HG03432 (cell line): ENCODE results near the gene CHKA.
"Not testable (repeated sequence)": the region's sequence is repeated elsewhere in the genome, so short reads cannot be mapped to it uniquely, and the experiment has no call there.

Experiments
- ATAC-seq: cut with Tn5 transposase; IDR thresholded peaks from one replicate; pipeline ENCODE4 v1.9.1; 2021; ENCODE audit warnings: mild to moderate bottlenecking, moderate library complexity; ENCODE audit not compliant: unreplicated experiment

CHKA gene

DNA sequence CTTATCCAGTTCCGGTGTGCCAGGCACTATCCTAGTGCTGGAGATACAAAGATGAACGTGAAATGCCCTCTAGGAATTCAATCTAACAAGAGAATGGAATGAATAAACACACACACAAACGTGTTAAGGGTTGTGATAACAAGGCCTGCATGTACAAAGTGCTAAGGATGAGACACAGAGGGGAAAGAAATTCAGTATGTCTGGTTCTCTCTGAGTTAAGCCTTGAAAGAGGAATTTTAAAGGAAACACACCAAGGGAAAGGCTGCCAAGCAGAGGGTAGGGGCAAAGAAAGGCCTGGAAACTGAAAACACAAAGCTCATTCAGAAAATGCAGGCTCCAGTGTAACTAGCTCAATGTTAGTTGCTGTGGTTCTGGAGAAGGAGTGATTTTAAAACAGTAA, 4.2 kb downstream of the CHKA start:
- no peak for ATAC-seq

GRCh38 chr11:68116126-68116525, 5.1 kb downstream of the CHKA start:
- ATAC-seq = no peak

- no peak for ATAC-seq
Observed at GRCh38 chr11:68115285-68115684, 5.9 kb downstream of the CHKA start.

DNA sequence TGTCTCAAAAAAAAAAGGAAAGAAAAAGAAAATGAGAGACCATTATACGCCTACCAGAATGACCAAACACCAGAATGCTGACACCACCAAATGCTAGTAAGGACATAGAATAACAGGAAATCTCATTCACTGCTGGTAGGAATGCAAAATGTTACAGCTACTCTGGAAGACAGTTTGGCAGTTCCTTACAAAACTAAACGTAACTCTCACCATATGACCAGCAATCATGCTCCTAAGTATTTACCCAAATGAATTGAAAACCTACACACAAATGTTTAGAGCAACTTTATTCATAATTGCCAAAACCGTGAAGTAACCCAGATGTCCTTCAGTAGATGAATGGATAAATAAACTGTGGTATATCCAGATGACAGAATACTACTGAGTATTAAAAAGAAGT, 7.2 kb downstream of the CHKA start:
- ATAC-seq = no peak

DNA sequence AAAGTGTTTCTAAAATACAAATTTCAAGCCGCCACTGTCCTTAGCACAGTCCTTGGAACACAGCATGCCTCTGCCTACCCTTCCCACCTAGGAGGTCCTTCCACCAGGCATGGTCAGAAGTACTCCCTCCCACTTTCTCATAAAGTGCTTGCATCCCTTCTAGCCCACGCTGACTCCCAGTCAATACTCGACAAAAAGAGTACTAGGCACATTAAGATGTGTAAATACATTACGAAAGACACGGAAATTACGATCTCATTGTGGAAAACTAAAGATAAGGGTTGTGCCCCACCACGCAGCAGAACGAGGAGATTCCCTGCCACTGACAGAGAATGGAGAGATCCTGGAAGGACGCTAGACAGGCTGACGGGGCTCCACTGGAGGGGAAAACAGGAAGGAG, 13.5 kb downstream of the CHKA start:
- no peak for ATAC-seq

GRCh38 chr11:68106165-68106940, 14.8 kb downstream of the CHKA start:
- no peak for ATAC-seq

GRCh38 chr11:68099474-68100405, 21.4 kb downstream of the CHKA start:
- ATAC-seq = no peak

DNA sequence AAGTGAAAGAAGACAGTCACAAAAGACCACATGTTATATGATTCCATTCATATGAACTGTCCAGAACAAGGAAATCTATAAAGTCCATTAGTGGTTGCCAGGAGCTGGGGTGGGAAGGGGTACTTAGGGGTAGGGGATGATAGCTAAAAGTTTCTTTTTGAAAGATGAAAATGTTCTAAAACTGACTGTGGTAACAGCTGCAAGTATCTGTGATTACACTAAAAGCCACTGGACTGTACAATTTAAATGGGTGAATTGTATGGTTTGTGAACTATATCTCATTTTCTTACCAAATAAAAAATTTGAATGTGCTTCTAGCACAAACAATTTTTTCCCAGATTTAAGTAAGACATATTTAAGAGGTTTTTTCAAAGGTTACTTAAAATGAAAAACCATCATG, 22.1 kb downstream of the CHKA start:
- ATAC-seq = no peak

GRCh38 chr11:68096962-68097361, 24.2 kb downstream of the CHKA start:
- no peak for ATAC-seq

DNA sequence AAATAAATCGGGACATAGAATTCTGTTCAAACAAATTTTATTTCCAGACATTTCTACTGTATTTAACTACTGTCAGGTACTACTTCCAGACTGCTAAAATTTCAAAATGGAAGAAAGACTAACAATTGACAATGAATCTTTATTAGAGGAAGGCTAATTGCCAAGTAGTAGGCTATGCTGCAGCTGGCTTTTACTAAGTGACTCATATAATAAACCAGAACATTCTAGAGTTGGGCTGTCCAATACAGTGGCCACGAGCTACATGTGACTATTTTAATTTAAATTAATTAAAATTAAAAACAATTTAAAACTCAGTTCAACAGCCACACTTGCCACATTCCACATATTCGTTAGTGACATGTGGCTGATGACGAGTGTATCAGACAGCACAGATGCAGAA, 27.6 kb downstream of the CHKA start:
- no peak for ATAC-seq

DNA sequence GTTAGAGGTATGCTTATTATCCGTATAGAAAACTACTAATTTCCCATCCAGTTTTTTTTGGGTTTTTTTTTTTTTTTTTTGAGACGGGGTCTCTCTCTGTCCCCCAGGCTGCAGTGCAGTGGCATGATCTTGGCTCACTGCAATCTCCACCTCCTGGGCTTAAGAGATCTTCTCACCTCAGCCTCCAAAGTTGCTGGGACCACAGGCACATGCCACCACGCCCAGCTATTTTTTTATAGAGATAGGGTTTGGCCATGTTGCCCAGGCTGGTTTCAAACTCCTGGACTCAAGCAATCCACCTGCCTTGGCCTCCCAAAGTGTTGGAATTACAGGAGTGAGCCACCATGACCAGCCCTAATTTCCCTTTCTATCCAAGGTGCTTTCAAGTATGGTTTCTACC, 28.2 kb downstream of the CHKA start:
- ATAC-seq = not testable (repeated sequence)

DNA sequence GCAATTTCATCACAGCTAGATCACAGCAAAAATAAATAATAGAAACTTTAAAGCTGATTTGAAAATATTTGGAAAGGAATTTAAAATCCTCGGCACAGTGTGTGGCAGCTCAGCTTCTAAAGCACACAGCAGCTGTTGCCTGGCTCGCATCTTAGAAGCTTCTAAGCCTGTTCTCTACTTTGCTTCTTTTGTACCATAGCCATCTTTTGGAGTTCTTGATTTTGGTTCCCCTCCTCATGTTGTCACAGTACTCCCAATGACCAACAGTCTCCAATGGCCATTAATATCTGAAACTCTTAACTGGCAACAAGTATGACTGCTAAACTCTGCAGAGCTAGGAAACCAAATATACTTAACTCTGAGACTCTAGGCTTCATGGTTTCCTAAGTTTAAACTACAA, 28.8 kb downstream of the CHKA start:
- ATAC-seq = no peak

- no peak for ATAC-seq
Observed at GRCh38 chr11:68090706-68091105, 30.5 kb downstream of the CHKA start.

DNA sequence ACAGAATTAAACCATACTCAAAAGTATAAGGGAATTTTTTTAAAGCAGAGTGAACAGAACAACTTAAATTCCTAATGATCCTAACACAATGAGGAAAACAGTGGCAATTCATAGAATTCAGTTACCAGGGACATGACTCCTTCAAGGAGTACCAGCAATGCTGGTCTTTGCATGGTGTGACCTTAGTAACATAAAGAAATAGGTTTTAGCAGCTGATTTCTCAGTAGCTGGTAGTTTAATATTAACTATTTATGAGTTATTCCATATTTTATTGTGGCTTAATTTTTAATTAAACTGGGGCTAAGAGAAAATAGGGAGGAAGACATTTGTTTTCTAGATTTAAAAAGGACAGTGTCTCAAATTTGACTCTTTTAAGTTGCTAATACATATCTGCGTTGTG, 30.9 kb downstream of the CHKA start:
- no peak for ATAC-seq

GRCh38 chr11:68089679-68090078, 31.5 kb downstream of the CHKA start:
- no peak for ATAC-seq

DNA sequence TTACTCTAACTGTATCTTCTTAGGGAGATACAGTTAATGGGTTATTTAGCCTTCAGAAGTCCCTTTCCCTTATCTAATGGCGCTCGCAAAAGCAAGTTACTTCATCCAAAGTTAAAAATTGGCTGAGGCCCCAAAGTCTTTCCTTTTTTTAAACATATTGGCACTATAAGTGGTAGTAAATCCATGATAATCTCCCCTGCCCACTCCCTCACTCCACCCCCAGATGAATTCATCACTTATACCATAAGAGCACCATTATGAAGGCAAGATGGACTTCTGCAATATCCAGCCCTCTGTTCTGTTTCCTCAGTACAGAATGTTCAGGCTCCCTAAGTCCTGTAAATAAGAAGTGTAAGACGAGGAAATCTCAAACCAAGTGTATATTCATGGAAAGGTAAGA, 37.7 kb downstream of the CHKA start:
- no peak for ATAC-seq

DNA sequence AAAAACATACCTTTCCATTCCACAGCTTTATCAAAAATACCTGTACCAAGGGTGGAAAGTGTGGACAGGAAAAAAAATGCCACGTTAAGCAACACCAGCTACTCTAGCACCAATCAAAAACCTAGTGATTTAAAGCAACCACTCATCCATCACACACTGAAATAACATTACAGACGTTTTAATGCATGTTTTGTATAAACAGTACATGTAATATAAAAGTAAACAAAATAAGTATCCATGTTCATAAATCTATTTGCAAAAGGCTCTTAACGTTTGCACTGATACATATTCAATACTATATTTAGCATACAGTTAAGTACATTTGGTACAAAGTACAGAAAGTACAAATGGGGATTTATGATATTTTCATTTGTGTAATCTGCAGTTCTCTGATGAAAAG, 38.7 kb downstream of the CHKA start:
- ATAC-seq = no peak

GRCh38 chr11:68081691-68082090, 39.5 kb downstream of the CHKA start:
- no peak for ATAC-seq

GRCh38 chr11:68080860-68081259, 40.3 kb downstream of the CHKA start:
- ATAC-seq = no peak

DNA sequence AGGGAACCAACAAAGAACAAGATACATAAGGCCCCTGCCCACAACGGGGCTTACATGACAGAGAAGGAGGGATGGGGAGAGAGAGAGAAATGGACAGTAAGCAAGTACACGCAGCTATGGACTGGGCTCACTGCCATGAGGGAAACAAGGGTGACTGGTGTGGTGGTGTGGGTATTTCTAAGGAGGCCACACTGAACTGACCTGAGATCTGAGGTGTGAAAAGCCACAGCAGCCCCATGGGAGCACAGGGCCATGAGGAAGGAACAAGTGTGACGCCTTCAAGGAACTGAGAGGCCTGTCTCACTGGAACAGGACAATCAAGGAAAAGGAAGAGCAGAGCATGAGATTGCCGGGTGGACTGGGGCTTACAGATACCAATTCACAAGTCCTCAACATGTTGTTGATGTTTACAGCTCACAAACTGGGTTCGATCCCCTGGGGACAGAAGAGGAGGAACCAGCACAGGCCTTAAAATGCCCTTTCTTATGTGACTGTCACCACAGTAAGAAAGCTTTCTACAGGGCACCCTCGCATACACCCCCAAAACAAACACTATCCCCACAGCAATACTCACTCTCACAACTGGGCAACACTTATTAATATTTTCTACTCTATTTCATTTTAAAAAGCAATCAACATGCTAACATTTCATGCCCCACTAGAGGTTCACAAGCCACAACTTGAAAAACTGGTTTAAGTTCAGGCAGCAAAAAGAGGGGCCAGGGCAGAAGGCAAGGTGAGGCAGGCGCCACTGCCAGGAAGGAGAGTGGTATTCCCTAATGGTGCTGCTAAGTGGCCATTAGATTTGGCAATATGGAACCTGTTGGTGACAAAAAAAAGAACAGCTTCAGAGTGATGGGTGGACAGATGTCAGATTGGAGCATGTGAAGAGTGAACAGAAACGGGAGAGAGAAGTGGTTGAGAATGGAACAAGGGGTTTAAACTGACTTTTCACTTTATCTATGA, 43.3 kb downstream of the CHKA start:
- no peak for ATAC-seq
